Smooth muscle cell (in vitro differentiated cells): ENCODE results near the gene CTU2. TPM values are rescaled to one million over a fixed set of nuclear protein-coding genes. Genes with fewer than 3 reads are reported as not detected.

ENCODE experiments used
- DNase-seq: peaks from one replicate; lab custom pipeline; 2025; ENCODE audit not compliant: unreplicated experiment; lab: John Stamatoyannopoulos, UW
- H2AFZ ChIP-seq: fragments of 200-600 bp; sonication (generic); 2 replicates; pipeline ENCODE4 v1.6.0; 2016; ENCODE audit warnings: antibody characterized with exemption, low read depth, mild to moderate bottlenecking
- H3F3A ChIP-seq: fragments of 200-600 bp; sonication (generic); 2 replicates; pipeline ENCODE4 v1.6.0; 2017; ENCODE audit warnings: antibody characterized with exemption, low read depth
- H3K27ac ChIP-seq: fragments of 200-600 bp; sonication (generic); 2 replicates; pipeline ENCODE4 v1.5.1; 2016; ENCODE audit warnings: low read depth, mild to moderate bottlenecking
- H3K27me3 ChIP-seq: fragments of 200-600 bp; sonication (generic); 2 replicates; pipeline ENCODE4 v1.6.1; 2016; ENCODE audit warnings: low read depth, mild to moderate bottlenecking
- H3K36me3 ChIP-seq: fragments of 200-600 bp; sonication (generic); 2 replicates; pipeline ENCODE4 v1.5.1; 2016; ENCODE audit warnings: low read depth
- H3K4me1 ChIP-seq: fragments of 200-600 bp; sonication (generic); 2 replicates; pipeline ENCODE4 v1.5.1; 2016; ENCODE audit warnings: low read depth
- H3K4me2 ChIP-seq: fragments of 200-600 bp; sonication (generic); 2 replicates; pipeline ENCODE4 v1.6.0; 2016; ENCODE audit warnings: mild to moderate bottlenecking
- H3K4me3 ChIP-seq: fragments of 200-600 bp; sonication (generic); 2 replicates; pipeline ENCODE4 v1.5.1; 2016; ENCODE audit warnings: mild to moderate bottlenecking
- H3K79me2 ChIP-seq: fragments of 200-600 bp; sonication (generic); 2 replicates; pipeline ENCODE4 v1.6.0; 2016; ENCODE audit warnings: low read depth, mild to moderate bottlenecking
- H3K9ac ChIP-seq: fragments of 200-600 bp; sonication (generic); 2 replicates; pipeline ENCODE4 v1.6.0; 2016; ENCODE audit warnings: low read depth
- H3K9me3 ChIP-seq: fragments of 200-600 bp; sonication (generic); replicated peaks from 2 replicates; pipeline ENCODE4 v1.5.1; 2016; ENCODE audit warnings: low read depth
- H4K20me1 ChIP-seq: fragments of 200-600 bp; sonication (generic); 2 replicates; pipeline ENCODE4 v1.6.0; 2016; ENCODE audit warnings: low read depth
- CTCF ChIP-seq: fragments of 200-600 bp; sonication (generic); IDR thresholded peaks from 2 replicates; pipeline ENCODE4 v1.5.1; 2017; ENCODE audit warnings: borderline replicate concordance, mild to moderate bottlenecking, antibody characterized with exemption; ENCODE audit not compliant: insufficient read depth, poor library complexity, severe bottlenecking
- WGBS: methylation state at CpG from one replicate; pipeline ENCODE4 v1.1.7; 2016; ENCODE audit warnings: low lambda C conversion rate; 5-methylcytosine and 5-hydroxymethylcytosine counted together
- polyA plus RNA-seq: library from polyadenylated mRNA; unstranded; fragments of >200 nt; fragmentation: Nextera tagmentation; extraction: Ambion mirVana; gene quantifications from 2 replicates; pipeline ENCODE4 v1.2.1, GENCODE V29; 2016
- total RNA-seq: library from RNA; depleted of rRNA; stranded (reverse); fragments of >200 nt; gene quantifications from 2 replicates; pipeline ENCODE4 v1.2.3, GENCODE V29; 2014

CTU2 gene
- total and polyA plus RNA-seq, 2 experiments from 2014 or later = 5.8 to 21.3 TPM

- Histone ChIP-seq H3K4me2 (peak overlapping the region; percentile 45), H3K36me3 (no peaks in the 10 kb centered on the region), H3K27me3 (no peaks in the 10 kb centered on the region), H3K27ac (peak overlapping the region; percentile 24), H4K20me1 (peaks cover 98% of the 10 kb centered on the region), H3K4me1 (peaks cover 22% of the 10 kb centered on the region), H3K9me3 (no peaks in the 10 kb centered on the region), H3K4me3 (no peak overlapping the region), H3K9ac (no peak overlapping the region), H3F3A (no peaks in the 10 kb centered on the region), H3K79me2 (peaks cover 71% of the 10 kb centered on the region), H2AFZ (no peak overlapping the region)
- no peak for DNase-seq
- no peak for TF ChIP-seq CTCF
- WGBS = 74% methylated on average over 6 of the region's 6 CpGs
These were observed 52.6 kb downstream of the CTU2 start for GRCh38 chr16:88758944-88759244.

- WGBS = 42% methylated on average over 23 of the region's 26 CpGs
- H3K9me3 ChIP-seq = no peaks in the 10 kb centered on the region
- H3F3A ChIP-seq = no peaks in the 10 kb centered on the region
- H4K20me1 ChIP-seq = peaks cover 98% of the 10 kb centered on the region
- H3K4me1 ChIP-seq = peaks cover 23% of the 10 kb centered on the region
- H3K36me3 ChIP-seq = no peaks in the 10 kb centered on the region
- H2AFZ ChIP-seq = no peak overlapping the region
- peaks cover 68% of the 10 kb centered on the region for H3K79me2 ChIP-seq
- DNase-seq = peak; percentile 24
- peak; percentile 15 for TF ChIP-seq CTCF
- H3K4me3 ChIP-seq = no peak overlapping the region
- H3K27me3 ChIP-seq = no peaks in the 10 kb centered on the region
- no peak overlapping the region for H3K9ac ChIP-seq
- peak overlapping the region; percentile 45 for H3K4me2 ChIP-seq
- H3K27ac ChIP-seq = peak overlapping the region; percentile 24
These were observed 53.1 kb downstream of the CTU2 start for GRCh38 chr16:88759245-88759975.

DNA sequence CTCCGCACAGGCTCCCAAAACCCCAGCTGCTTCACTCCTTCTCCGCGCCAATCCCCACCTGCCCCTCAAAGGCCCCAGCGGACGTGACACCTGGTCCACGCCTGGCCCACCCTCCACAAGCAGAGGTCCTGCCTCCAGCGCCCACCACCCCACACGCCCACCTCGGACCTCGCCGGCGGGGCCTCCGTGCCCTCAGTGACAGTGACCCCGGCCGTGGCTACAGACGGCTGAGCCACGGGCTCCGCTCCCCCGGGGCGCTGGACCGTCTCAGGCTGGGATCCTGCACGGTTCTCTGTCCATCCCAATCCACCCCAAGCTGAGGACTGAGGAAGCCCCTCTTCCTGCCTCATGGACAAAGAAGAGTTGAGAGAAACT is 53.7 kb downstream of the CTU2 start:
- H3K79me2 ChIP-seq = peaks cover 72% of the 10 kb centered on the region
- 92% methylated on average over 19 of the region's 22 CpGs for WGBS
- peaks cover 23% of the 10 kb centered on the region for H3K4me1 ChIP-seq
- H4K20me1 ChIP-seq = peaks cover 98% of the 10 kb centered on the region
- H3K9me3 ChIP-seq = no peaks in the 10 kb centered on the region
- H3K36me3 ChIP-seq = no peaks in the 10 kb centered on the region
- H3K4me3 ChIP-seq = no peak overlapping the region
- no peaks in the 10 kb centered on the region for H3F3A ChIP-seq
- H3K9ac ChIP-seq = no peak overlapping the region
- DNase-seq = no peak
- H3K4me2 ChIP-seq = peak overlapping the region; percentile 45
- no peak for TF ChIP-seq CTCF
- no peaks in the 10 kb centered on the region for H3K27me3 ChIP-seq
- no peak overlapping the region for H2AFZ ChIP-seq
- no peak overlapping the region for H3K27ac ChIP-seq

DNA sequence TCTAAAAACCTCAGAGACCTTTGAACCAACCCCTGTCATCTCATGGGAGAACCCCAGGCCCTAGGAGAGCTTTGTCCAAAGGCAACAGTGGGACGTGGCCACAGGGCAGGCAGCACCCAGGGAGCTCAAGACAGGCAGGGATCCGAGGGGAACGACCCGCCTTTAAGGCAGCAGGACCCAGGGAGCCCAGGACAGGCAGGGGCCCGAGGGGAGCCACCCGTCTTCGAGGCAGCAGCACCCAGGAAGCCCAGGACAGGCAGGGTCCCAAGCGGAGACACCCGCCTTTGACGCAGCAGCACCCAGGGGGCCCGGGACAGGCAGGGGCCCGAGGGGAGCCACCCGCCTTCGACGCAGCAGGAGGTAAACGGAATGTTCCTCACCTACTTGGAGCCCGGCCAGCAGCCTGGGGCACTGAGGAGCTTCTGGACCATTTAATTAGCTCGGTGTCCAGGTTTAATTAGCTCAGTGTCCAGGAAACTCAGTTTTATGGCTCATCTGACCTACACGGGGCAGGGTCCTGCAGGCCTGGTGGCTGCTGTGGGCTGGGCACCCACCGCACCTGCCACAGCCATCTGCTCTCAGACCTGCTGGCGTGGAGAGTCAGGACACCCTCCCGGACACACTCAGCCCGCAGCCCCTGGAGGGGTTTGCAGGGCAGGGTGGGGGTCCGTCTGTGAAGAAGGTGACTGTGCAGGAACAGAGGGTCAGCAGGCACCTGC is 54.3 kb downstream of the CTU2 start:
- Histone ChIP-seq H3K4me2 (no peak overlapping the region), H3K36me3 (no peaks in the 10 kb centered on the region), H3F3A (no peaks in the 10 kb centered on the region), H3K27ac (no peak overlapping the region), H3K9me3 (no peaks in the 10 kb centered on the region), H3K79me2 (peaks cover 77% of the 10 kb centered on the region), H2AFZ (no peak overlapping the region), H3K9ac (no peak overlapping the region), H3K27me3 (no peaks in the 10 kb centered on the region), H3K4me3 (no peak overlapping the region), H4K20me1 (peaks cover 98% of the 10 kb centered on the region), H3K4me1 (peaks cover 16% of the 10 kb centered on the region)
- TF ChIP-seq CTCF = no peak
- DNase-seq = no peak
- WGBS = 93% methylated on average over 23 of the region's 24 CpGs
